Gastroesophageal sphincter (tissue), 3 donors: ENCODE data around the gene TMTC2.

ENCODE experiments used
- CTCF ChIP-seq, 4 experiments: fragments of 200-600 bp in 2 of 4; fragments of 450-650 bp in 2 of 4; sonication (generic) in 1 of 4; IDR thresholded peaks; one replicate each; pipeline ENCODE4 v1.5.1; 2017 to 2019; ENCODE audit warnings: antibody characterized with exemption in 4 of 4, mild to moderate bottlenecking in 2 of 4, moderate library complexity in 2 of 4
- EP300 ChIP-seq: sonication (generic); formaldehyde crosslinking; IDR thresholded peaks from one replicate; pipeline ENCODE4 v1.6.1; 2017; ENCODE audit warnings: antibody characterized with exemption, mild to moderate bottlenecking
- POLR2A ChIP-seq, 2 donors: fragments of 450-650 bp; IDR thresholded peaks; one replicate each; pipeline ENCODE4 v1.6.1; 2017; ENCODE audit warnings: antibody characterized with exemption in 2 of 2, mild to moderate bottlenecking in 2 of 2, moderate library complexity in 1 of 2
- POLR2AphosphoS5 ChIP-seq: sonication (generic); formaldehyde crosslinking; IDR thresholded peaks from one replicate; pipeline ENCODE4 v1.6.1; 2017; ENCODE audit warnings: antibody characterized with exemption

GRCh38 chr12:83113945-83114344, 427.2 kb downstream of the TMTC2 start:
- no peak for TF ChIP-seq POLR2AphosphoS5
- TF ChIP-seq CTCF (IDR thresholded peaks at IDR 0.05) = no peak
- no peak for TF ChIP-seq EP300
- no peak for TF ChIP-seq POLR2A (IDR thresholded peaks at IDR 0.05)
